ENCODE measurements around the gene OR2L5. TPM values are rescaled to one million over a fixed set of nuclear protein-coding genes. Genes with fewer than 3 reads are reported as not detected.

OR2L5 gene, protein sequence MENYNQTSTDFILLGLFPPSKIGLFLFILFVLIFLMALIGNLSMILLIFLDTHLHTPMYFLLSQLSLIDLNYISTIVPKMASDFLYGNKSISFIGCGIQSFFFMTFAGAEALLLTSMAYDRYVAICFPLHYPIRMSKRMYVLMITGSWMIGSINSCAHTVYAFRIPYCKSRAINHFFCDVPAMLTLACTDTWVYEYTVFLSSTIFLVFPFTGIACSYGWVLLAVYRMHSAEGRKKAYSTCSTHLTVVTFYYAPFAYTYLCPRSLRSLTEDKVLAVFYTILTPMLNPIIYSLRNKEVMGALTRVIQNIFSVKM
- total RNA-seq = not detected

DNA sequence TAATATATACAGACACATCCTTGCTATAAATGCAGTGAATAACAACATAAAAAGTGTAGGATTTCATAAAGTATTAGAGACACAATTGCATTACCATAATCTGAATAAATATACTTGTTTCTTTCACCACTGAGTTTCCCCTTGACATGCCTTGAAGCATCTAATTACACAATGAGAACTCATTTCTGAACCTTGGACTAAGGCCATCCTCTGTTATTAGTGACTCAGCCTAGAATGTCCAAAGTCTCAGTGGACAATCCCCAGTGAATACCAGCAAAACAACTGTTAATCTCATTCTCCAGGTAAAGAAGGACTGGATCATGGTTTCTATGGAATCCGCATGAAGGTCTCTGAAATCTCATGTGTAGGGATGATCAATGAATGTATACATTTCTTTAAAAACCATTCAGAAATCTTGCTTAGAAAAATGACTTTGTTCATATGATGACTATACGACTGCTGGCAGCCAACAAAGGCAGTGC, at the start of gene OR2L5:
Gene OR2L5 (plus strand): TSS at position 432 of the 482 bp plus-strand sequence. CDS start 8,288 bp downstream, outside the sequence.
- intact Hi-C loops (cut with DNase I) = no loop called here
- DNase-seq (ENCODE audit: low spot score) (no peak), ATAC-seq (no peak)

DNA sequence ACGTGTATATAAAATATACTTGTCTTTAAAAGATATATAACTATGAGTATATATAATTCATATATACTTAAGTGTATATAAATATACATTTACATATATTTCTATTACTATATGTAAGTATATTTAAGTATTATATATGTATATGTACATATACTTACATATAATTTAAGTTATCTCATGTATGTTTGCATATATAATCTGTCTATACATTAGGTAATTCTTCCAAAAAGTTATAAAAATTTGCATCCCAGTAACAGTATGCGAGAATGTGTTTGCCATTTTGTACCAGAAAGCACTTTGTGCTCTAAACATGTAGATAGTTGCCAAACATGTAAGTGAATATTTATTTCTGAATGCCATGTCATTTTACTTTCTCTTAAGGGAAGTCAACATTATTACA, 48.5 kb upstream of the OR2L5 start, which contains the start of gene OR2AK2:
Gene OR2AK2 (plus strand): TSS at position 301 of the 400 bp plus-strand sequence. CDS start 144 bp downstream, outside the sequence.
- no peak for DNase-seq (ENCODE audit: low spot score)
- ATAC-seq = no peak
- intact Hi-C loops (cut with DNase I) = no loop called here

DNA sequence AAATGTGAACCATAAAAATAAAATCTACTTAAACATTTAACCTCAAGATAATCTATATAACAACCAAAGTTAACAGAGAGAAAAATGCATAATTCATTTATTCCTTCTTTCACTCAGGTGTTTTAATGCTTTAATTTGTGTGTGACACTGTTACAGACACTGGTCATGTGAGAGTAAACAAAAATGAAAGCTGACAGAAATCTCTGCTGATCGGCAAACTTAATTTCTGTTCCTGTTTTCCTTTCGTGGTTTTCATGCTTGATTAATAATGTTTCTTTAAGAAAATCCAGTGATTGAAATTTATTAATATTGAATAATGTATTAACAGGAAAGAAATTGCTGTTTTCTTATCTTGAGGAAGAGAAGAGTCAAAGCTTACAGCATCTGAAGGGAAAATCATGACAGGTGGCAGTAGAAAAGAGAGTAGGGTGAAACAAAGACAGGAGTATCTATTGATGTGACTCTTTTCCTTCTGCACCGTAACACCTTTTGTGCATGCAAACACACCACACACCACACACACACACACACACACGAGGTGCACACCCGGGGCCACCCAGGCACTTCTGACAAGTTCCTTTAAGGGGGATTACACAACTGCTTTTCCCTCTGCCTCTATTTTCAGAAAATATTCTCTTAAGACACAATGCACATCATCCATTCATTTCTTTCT, 46.8 kb upstream of the OR2L5 start:
- DNase-seq (ENCODE audit: low spot score) (no peak), ATAC-seq (no peak)
- intact Hi-C loops (cut with DNase I) = no loop called here

DNA sequence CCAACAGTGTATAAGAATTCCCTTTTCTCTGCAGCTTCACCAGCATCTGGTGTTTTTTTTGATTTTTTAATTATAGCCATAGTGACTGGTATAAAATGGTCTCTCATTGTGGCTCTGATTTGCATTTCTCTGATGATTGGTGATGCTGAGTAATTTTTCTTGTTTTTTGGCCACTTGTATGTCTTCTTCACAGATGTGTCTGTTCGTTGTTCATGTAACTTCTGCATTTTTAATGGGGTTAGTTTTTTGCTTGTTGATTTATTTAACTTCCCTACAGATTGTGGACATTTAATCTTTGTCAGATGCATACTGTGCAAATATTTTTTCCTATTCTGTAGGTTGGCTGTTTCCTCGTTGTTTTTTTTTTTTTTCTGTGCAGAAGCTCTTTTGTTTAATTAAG, 20.5 kb upstream of the OR2L5 start:
- intact Hi-C loops (cut with DNase I) = no loop called here
- ATAC-seq (no peak), DNase-seq (ENCODE audit: low spot score) (no peak)

DNA sequence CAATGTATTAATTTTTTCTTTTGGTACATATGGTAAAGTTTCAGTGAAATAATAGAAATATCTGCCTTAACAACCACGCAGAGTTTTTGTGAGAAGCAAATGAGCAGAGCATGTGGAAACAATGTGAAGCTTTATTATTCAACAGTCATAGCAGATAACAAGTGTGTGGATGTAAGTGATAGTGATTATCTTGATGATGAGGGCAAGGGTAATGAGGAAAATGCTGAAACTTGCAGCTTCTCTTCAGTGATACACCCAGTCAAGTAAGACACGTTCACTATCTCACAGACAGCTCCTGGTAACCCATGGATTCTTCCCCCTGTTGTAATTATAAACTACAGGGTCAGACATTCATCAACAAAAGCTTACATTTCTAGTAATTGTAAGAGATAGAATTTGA, 14.6 kb upstream of the OR2L5 start:
- DNase-seq (ENCODE audit: low spot score) = no peak
- intact Hi-C loops (cut with DNase I) = no loop called here
- ATAC-seq = no peak

DNA sequence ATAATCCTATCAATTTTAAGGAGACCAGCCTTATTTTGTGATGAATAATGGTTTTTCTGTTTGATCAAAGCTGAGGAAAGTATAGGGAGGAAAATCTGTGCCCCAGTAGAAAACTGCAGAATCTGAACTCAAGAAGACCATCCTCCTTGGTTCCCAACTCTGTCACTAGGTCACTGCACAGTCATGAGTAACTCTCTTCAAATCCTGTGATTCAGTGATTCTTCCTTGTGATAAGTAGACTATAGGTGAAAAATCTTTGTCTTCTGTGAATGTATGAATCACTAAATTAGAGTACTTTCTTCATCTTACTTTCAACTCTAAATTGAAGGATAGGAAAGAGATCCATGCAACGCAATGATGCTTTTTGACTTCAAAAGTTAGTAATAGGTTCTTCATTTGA, 13.3 kb upstream of the OR2L5 start:
- intact Hi-C loops (cut with DNase I) = no loop called here
- ATAC-seq (no peak), DNase-seq (ENCODE audit: low spot score) (no peak)

DNA sequence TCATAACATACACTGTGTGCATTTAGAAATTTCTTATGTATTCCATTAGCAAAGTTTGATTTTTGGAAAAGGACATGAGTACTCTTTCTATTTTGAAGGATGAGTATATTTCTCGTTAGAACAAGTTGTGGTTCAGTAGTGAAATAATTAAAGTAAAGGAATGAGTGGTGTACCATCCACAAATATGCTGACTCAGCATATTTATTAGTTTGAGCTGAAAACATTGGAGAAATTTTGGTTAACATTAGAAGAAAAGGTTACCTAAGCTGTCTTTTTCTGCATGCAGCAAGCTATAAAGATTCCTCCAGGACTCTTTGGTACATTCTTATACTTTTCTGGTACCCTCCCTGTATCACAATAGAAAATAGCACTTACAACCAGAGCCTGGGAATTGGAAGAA, 5.7 kb upstream of the OR2L5 start:
- no peak for ATAC-seq
- intact Hi-C loops (cut with DNase I) = no loop called here
- no peak for DNase-seq (ENCODE audit: low spot score)

DNA sequence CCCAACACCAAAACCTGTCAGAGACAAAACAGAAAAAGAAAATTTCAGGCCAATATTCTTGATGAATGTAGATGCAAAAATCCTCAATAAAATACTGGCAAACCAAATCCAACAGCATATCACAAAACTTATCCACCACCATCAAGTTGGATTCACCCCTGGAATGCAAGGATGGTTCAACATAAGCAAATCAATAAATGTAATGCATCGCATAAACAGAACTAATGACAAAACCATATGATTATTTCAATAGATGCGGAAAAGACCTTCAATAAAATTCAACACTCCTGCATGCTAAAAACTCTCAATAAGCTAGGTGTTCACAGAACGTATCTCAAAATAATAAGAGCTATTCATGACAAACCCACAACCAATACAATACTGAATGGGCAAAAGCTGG, 3.8 kb upstream of the OR2L5 start:
- intact Hi-C loops (cut with DNase I) = no loop called here
- ATAC-seq = no peak
- DNase-seq (ENCODE audit: low spot score) = no peak

DNA sequence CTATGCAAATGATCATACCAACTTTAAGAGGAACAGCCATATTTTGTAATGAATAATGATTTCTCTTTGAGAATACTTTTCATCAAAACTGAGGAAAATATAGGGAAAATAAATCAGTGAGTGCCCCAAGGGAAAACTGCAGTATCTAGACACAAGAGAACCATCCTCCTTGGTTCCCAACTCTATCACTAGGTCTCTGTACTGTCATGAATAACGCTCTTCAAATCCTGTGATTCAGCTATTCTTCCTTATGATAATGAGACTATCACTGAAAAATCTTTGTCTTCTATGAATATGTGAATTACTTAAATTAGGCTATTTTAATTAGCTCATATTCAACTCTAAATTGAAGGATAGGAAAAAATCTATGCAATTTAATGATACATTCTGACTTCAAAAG, 2.3 kb downstream of the OR2L5 start:
- ATAC-seq (no peak), DNase-seq (ENCODE audit: low spot score) (no peak)
- intact Hi-C loops (cut with DNase I) = no loop called here

DNA sequence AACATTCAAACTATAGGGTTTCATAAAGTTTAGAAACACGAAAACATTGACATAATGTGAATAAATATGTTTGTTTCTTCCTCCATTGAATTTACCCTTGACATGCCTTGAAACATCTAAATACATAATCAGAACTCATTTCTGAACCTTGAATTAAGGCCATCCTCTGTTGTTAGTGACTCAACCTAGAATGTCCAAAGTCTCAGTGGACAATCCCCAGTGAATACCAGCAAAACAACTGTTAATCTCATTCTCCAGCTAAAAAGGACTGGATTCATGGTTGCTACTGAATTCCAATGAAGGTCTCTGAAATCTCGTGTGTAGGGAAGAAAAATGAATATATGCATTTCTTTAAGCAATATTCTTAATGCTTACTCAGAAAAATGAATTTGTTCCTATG, 16.3 kb downstream of the OR2L5 start, which contains the start of gene OR2L2:
Gene OR2L2 (plus strand): TSS at position 301 of the 400 bp plus-strand sequence. CDS start 8,198 bp downstream, outside the sequence.
- intact Hi-C loops (cut with DNase I) = no loop called here
- DNase-seq (ENCODE audit: low spot score) (no peak), ATAC-seq (no peak)

DNA sequence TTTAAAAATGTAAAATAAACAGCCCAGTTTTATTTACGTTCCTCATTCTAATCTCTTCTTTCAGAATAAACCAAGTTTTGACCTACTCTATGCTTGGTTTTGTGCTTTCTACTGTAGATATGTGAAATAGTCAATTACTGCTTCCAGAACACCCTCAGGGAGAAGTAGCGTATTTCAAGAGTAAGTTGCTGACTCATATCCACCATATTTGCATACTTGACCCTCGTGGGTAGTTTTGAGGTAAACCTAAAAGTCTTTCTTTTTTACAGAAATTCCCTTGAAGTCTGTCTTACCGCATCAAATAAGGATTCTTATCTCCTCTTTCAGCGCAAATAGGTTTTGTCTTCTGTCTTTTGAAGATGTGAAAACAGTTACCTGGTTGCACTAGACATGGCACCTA, 31.7 kb downstream of the OR2L5 start:
- intact Hi-C loops (cut with DNase I) = no loop called here
- DNase-seq (ENCODE audit: low spot score) (no peak), ATAC-seq (no peak)

DNA sequence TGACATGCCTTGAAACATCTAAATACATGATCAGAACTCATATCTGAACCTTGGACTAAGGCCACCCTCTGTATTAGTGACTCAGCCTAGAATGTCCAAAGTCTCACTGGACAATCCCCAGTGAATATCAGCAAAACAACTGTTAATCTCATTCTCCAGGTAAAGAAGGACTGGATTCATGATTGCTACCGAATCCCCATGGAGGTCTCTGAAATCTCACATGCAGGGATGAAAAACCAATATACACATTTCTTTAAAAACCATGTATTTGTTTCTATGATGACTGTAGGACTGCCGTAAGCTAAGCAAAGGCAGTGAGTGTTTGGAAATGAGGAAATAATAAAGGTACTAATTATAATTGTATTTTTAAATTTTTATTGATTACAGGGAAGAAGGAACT, 33.1 kb downstream of the OR2L5 start, which contains the start of gene OR2L3:
Gene OR2L3 (plus strand): TSS at position 301 of the 400 bp plus-strand sequence. CDS start 13,846 bp downstream, outside the sequence.
- no peak for DNase-seq (ENCODE audit: low spot score)
- intact Hi-C loops (cut with DNase I) = no loop called here
- ATAC-seq = no peak

DNA sequence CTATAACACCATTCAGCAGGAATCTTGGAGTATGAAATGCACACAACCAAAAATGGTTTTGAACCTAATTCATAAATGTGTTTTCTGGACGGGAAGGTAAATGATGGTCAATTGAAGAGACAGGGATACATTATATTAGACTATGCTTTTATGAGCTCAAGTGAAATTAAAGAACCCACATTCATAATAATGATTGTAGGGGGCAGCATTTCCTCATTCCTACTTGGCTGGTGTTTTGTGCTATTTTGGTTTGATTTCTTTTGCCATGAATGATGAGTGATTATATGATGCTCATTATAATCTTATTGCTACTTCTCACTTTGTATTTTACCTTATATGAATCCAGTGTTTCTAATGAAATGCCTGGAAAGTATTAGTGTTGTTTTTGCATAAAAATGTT, 33.5 kb downstream of the OR2L5 start:
- intact Hi-C loops (cut with DNase I) = no loop called here
- DNase-seq (ENCODE audit: low spot score) (no peak), ATAC-seq (no peak)

DNA sequence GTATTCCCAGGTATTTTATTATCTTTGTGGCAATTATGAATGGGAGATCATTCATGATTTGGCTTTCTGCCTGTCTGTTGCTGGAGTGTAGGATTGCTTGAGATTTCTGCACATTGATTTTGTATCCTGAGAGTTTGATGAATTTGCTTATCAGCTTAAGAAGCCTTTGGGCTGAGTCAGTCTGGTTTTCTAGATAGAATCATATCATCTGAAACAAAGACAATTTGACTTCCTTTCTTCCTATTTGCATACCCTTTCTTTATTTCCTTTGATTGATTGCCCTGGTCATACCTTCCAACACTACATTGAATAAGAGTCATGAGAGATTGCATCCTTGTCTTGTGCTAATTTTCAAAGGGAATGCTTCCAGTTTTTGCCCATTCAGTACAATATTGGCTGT, 41.2 kb downstream of the OR2L5 start:
- DNase-seq (ENCODE audit: low spot score) (no peak), ATAC-seq (no peak)
- intact Hi-C loops (cut with DNase I) = no loop called here

DNA sequence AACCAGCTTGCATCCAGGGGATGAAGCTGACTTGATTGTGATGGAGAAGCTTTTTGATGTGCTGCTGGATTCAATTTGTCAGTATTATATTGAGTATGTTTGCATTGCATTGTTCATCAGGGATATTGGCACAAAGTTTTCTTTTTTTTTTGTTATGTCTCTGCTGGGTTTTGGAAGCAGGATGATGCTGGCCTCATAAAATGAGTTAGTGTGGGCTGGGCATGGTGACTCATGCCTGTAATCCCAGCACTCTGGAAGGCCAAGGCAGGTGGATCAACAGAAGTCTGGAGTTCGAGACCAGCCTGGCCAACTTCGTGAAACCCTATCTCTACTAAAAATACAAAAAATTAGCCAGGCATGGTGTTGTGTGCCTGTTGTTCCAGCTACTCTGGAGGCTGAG, 41.8 kb downstream of the OR2L5 start:
- ATAC-seq (no peak), DNase-seq (ENCODE audit: low spot score) (no peak)
- intact Hi-C loops (cut with DNase I) = no loop called here

DNA sequence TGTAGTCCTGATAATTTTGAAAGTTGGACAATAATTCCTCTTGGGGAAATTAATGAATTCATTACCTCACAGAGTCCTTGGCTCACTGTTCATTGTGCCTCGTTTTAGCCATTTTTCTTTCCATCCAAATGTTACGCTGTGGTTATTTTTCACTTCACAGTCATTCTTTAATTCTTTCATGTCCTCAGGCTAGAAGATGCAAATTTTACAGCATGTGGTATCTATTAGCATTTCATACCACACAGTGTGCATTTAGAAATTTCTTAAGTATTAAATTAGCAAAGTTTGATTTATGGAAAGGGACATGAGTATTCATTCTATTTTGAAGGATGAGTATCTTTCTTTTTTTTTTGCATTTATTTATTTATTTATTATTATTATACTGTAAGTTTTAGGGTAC, 51.6 kb downstream of the OR2L5 start:
- intact Hi-C loops (cut with DNase I) = no loop called here
- DNase-seq (ENCODE audit: low spot score) (no peak), ATAC-seq (no peak)

DNA sequence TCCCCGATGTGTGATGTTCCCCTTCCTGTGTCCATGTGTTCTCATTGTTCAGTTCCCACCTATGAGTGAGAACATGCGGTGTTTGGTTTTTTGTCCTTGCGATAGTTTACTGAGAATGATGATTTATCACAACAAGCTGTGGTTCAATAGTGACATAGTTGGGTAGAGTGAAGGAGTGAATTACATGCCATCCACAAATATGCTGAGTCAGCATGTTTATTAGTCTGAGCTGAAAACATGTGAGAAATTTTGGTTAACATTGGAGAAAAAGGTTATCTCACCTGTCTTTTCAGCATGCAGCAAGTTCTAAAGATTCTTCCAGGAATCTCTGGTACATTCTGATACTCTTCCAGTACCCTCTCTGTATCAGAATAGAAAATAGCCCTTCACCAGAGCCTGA, 52.1 kb downstream of the OR2L5 start:
- no peak for ATAC-seq
- intact Hi-C loops (cut with DNase I) = no loop called here

More for the DNA sequence above, 52.1 kb downstream of the OR2L5 start:
- no peak for DNase-seq (ENCODE audit: low spot score)

Measured in sciatic nerve (tissue), 2 donors.